WTC11 (cell line): ENCODE data around the gene CTBP1. TPM values are rescaled to one million over a fixed set of nuclear protein-coding genes. Genes with fewer than 3 reads are reported as not detected.

Source experiments
- ATAC-seq: fragments of 200-7000 bp; cut with Tn5 transposase; 2 replicates; pipeline ENCODE4 v1.10.0; 2021; ENCODE audit warnings: mild to moderate bottlenecking, moderate library complexity
- CTCF ChIA-PET: fragments of 300-600 bp; sonication (Branson Sonifier 250); formaldehyde crosslinking; loops from one replicate; lab custom pipeline; 2021; ENCODE audit warnings: antibody characterized with exemption; lab: Charles Lee
- POLR2A ChIA-PET: fragments of 350-600 bp; sonication (Branson Sonifier 250); formaldehyde crosslinking; loops from one replicate; lab custom pipeline; 2021; ENCODE audit warnings: antibody characterized with exemption; lab: Charles Lee
- DNase-seq: peaks from one replicate; pipeline ENCODE4 v3.0.0; 2021; ENCODE audit warnings: low spot score
- H3K27ac Mint-ChIP-seq: 2 replicates; pipeline ENCODE4 v1.8.0; 2021; ENCODE audit warnings: mixed read lengths
- H3K27me3 Mint-ChIP-seq: 2 replicates; pipeline ENCODE4 v1.8.0; 2021; ENCODE audit warnings: low read depth, mild to moderate bottlenecking, moderate library complexity, mixed read lengths
- H3K36me3 Mint-ChIP-seq: 2 replicates; pipeline ENCODE4 v1.8.0; 2021; ENCODE audit warnings: mixed read lengths
- H3K4me1 Mint-ChIP-seq: 2 replicates; pipeline ENCODE4 v1.8.0; 2022; ENCODE audit warnings: mixed read lengths
- H3K4me3 Mint-ChIP-seq: 2 replicates; pipeline ENCODE4 v1.8.0; 2021; ENCODE audit warnings: mild to moderate bottlenecking, moderate library complexity, mixed read lengths
- H3K9me3 Mint-ChIP-seq: 2 replicates; pipeline ENCODE4 v1.8.0; 2021; ENCODE audit warnings: mixed read lengths
- ATF3 ChIP-seq: sonication (generic); formaldehyde crosslinking; conservative IDR thresholded peaks from 2 replicates; pipeline ENCODE4 v1.8.1; 2022; ENCODE audit warnings: mild to moderate bottlenecking, missing genetic modification reagents
- CTCF ChIP-seq: fragments of 200-600 bp; IDR thresholded peaks from 2 replicates; pipeline ENCODE4 v1.8.0; 2022; ENCODE audit warnings: antibody characterized with exemption
- E2F5 ChIP-seq: sonication (generic); formaldehyde crosslinking; IDR thresholded peaks from 2 replicates; pipeline ENCODE4 v1.8.1; 2022; ENCODE audit warnings: mild to moderate bottlenecking, moderate library complexity, missing genetic modification reagents
- EMX1 ChIP-seq: fragments of 250-450 bp; sonication (Bioruptor Pico); IDR thresholded peaks from 2 replicates; pipeline ENCODE4 v1.8.0; 2021; ENCODE audit warnings: mild to moderate bottlenecking
- ERG ChIP-seq: fragments of 250-450 bp; sonication (Bioruptor Pico); IDR thresholded peaks from 2 replicates; pipeline ENCODE4 v1.8.0; 2021; ENCODE audit warnings: mild to moderate bottlenecking
- MAX ChIP-seq: sonication (generic); formaldehyde crosslinking; IDR thresholded peaks from 2 replicates; pipeline ENCODE4 v1.8.0; 2022; ENCODE audit warnings: mild to moderate bottlenecking, missing genetic modification reagents
- TCF7 ChIP-seq: sonication (generic); formaldehyde crosslinking; IDR thresholded peaks from 2 replicates; pipeline ENCODE4 v1.8.0; 2022; ENCODE audit warnings: mild to moderate bottlenecking, low read depth, missing genetic modification reagents, moderate library complexity
- TP53 ChIP-seq: sonication (generic); formaldehyde crosslinking; IDR thresholded peaks from 2 replicates; pipeline ENCODE4 v1.8.1; 2023; ENCODE audit warnings: mild to moderate bottlenecking, missing genetic modification reagents
- USF2 ChIP-seq: sonication (generic); formaldehyde crosslinking; IDR thresholded peaks from 2 replicates; pipeline ENCODE4 v1.8.1; 2023; ENCODE audit warnings: mild to moderate bottlenecking, missing genetic modification reagents, moderate library complexity
- ZNF138 ChIP-seq: sonication (generic); formaldehyde crosslinking; conservative IDR thresholded peaks from 2 replicates; pipeline ENCODE4 v1.8.1; 2022; ENCODE audit warnings: mild to moderate bottlenecking, moderate library complexity, missing genetic modification reagents
- ZNF219 ChIP-seq: sonication (generic); formaldehyde crosslinking; IDR thresholded peaks from 2 replicates; pipeline ENCODE4 v1.8.0; 2023; ENCODE audit warnings: missing genetic modification reagents, mild to moderate bottlenecking, borderline replicate concordance
- ZNF317 ChIP-seq: sonication (generic); formaldehyde crosslinking; IDR thresholded peaks from 2 replicates; pipeline ENCODE4 v1.8.1; 2023; ENCODE audit warnings: low read depth, mild to moderate bottlenecking, moderate library complexity, missing genetic modification reagents, borderline replicate concordance
- ZNF416 ChIP-seq: fragments of 250-450 bp; sonication (Bioruptor Pico); IDR thresholded peaks from 2 replicates; pipeline ENCODE4 v1.9.0; 2021; ENCODE audit warnings: mild to moderate bottlenecking, inconsistent platforms
- total RNA-seq: library from RNA; stranded (reverse); gene quantifications from 3 replicates; pipeline ENCODE4 v1.2.3, GENCODE V29; 2021
- TF ChIP-seq, protein P1 (sequence below): sonication (generic); formaldehyde crosslinking; IDR thresholded peaks from 2 replicates; pipeline ENCODE4 v1.8.0; 2022; ENCODE audit warnings: mild to moderate bottlenecking, missing genetic modification reagents

Gene CTBP1
- total RNA-seq, 1 experiment from 2014 or later = 143 TPM

- H3K27ac Mint-ChIP-seq = no peak overlapping the region
- CTCF ChIA-PET = no interaction called here
- TF ChIP-seq TCF7 (CRISPR knock-in tag) (no peak), MAX (CRISPR knock-in tag) (no peak)
- TF ChIP-seq, protein P1, sequence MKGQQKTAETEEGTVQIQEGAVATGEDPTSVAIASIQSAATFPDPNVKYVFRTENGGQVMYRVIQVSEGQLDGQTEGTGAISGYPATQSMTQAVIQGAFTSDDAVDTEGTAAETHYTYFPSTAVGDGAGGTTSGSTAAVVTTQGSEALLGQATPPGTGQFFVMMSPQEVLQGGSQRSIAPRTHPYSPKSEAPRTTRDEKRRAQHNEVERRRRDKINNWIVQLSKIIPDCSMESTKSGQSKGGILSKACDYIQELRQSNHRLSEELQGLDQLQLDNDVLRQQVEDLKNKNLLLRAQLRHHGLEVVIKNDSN (CRISPR knock-in tag) = no peak
- TF ChIP-seq, all 79 proteins: peak for 0
- Mint-ChIP-seq H3K36me3 (peaks cover 15% of the 10 kb centered on the region), H3K9me3 (peaks cover 40% of the 10 kb centered on the region), H3K4me1 (no peaks in the 10 kb centered on the region), H3K27me3 (peaks cover 4% of the 10 kb centered on the region), H3K4me3 (no peak overlapping the region)
- DNase-seq (no peak), ATAC-seq (no peak)
- POLR2A ChIA-PET = no interaction called here
Measured at GRCh38 chr4:1274871-1275270, 25.9 kb upstream of the CTBP1 start.

DNA sequence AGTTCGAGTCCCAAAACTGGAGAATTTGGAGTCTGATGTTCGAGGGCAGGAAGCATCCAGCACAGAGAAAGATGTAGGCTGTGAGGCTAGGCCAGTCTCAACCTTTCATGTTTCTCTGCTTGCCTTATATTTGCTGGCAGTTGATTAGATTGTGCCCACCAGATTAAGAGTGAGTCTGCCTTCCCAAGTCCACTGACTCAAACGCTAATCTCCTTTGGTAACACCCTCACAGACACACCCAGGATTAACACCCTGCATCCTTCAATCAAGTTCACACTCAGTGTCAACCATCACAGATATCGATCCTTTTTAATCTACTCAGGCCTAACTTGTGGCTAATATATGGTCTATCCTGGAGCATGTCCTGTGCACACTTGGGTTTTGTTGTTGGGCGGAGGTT, 22.8 kb upstream of the CTBP1 start:
- TF ChIP-seq ATF3 (CRISPR knock-in tag) (no peak), USF2 (CRISPR knock-in tag) (no peak), TP53 (CRISPR knock-in tag) (no peak), EMX1 (no peak), TCF7 (CRISPR knock-in tag) (no peak), ZNF416 (CRISPR knock-in tag) (no peak)
- TF ChIP-seq, all 79 proteins: peak for 0
- peaks cover 40% of the 10 kb centered on the region for H3K9me3 Mint-ChIP-seq
- H3K27ac Mint-ChIP-seq = no peak overlapping the region
- H3K4me3 Mint-ChIP-seq = no peak overlapping the region
- ChIA-PET POLR2A (no interaction called here), CTCF (no interaction called here)
- DNase-seq = no peak
- H3K36me3 Mint-ChIP-seq = peaks cover 23% of the 10 kb centered on the region
- no peaks in the 10 kb centered on the region; the same call in 1 of the 2 replicates for H3K27me3 Mint-ChIP-seq
- no peak for ATAC-seq
- H3K4me1 Mint-ChIP-seq = no peaks in the 10 kb centered on the region

DNA sequence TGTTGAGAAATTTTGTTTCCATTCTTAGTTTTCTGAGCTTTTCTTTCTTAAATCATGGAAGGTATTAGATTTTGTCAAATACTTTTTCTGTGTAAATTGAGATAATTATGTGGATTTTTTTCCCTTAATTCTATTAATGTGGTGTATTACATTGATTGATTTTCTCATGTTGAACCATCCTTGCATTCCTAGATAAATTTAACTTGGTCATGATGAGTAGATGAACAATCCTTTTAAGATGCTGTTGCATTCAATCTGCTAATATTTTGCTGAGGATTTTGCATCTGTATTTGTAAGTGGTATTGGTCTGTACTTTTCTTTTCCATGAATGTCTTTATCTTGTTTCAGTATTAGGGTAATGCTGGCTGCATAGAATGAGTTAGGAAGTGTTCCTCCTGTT, 20.3 kb upstream of the CTBP1 start:
- H3K27ac Mint-ChIP-seq = no peak overlapping the region
- POLR2A ChIA-PET = no interaction called here
- no peak for ATAC-seq
- TF ChIP-seq CTCF (no peak), ZNF317 (CRISPR knock-in tag) (no peak)
- TF ChIP-seq, all 79 proteins: peak for 0
- peaks cover 28% of the 10 kb centered on the region for H3K36me3 Mint-ChIP-seq
- CTCF ChIA-PET = interaction anchor here (1.8 to 2.0 kb wide), 2 partner anchors 12 to 101 kb away, joined by 6 to 11 read pairs; no protein-coding TSS in a partner anchor
- peaks cover 5% of the 10 kb centered on the region; the same call in 1 of the 2 replicates for H3K27me3 Mint-ChIP-seq
- peaks cover 45% of the 10 kb centered on the region for H3K9me3 Mint-ChIP-seq
- no peak for DNase-seq
- no peaks in the 10 kb centered on the region for H3K4me1 Mint-ChIP-seq
- H3K4me3 Mint-ChIP-seq = no peak overlapping the region

GRCh38 chr4:1266881-1267763, 18.2 kb upstream of the CTBP1 start:
- Mint-ChIP-seq H3K9me3 (peaks cover 45% of the 10 kb centered on the region), H3K4me3 (no peak overlapping the region)
- POLR2A ChIA-PET = interaction anchor here (1.3 kb wide), 1 partner anchor 22 kb away, joined by 3 read pairs; the partner anchor contains the start of gene MAEA
- TF ChIP-seq, protein P1 (CRISPR knock-in tag) = no peak
- TF ChIP-seq ERG (CRISPR knock-in tag) = no peak
- no peak for TF ChIP-seq E2F5 (CRISPR knock-in tag)
- no peak for TF ChIP-seq ZNF138 (CRISPR knock-in tag)
- no peak for TF ChIP-seq ZNF219
- TF ChIP-seq CTCF = no peak
- no peak for TF ChIP-seq MAX (CRISPR knock-in tag)

More at GRCh38 chr4:1266881-1267763, 18.2 kb upstream of the CTBP1 start:
- peaks cover 28% of the 10 kb centered on the region for H3K36me3 Mint-ChIP-seq
- CTCF ChIA-PET = interaction anchor here (0.6 to 2.0 kb wide), 11 partner anchors 10 to 257 kb away, joined by 3 to 11 read pairs (median 6); no protein-coding TSS in a partner anchor
- H3K27ac Mint-ChIP-seq = no peak overlapping the region
- H3K27me3 Mint-ChIP-seq = peaks cover 5% of the 10 kb centered on the region; the same call in 1 of the 2 replicates
- no peaks in the 10 kb centered on the region for H3K4me1 Mint-ChIP-seq
- DNase-seq (no peak), ATAC-seq (no peak)
